ENCODE data around the gene AKTIP. TPM values are rescaled to one million over a fixed set of nuclear protein-coding genes. Genes with fewer than 3 reads are reported as not detected.

AKTIP gene
- total RNA-seq, 2 experiments from 2014 or later, result 24.4 to 24.7 TPM

GRCh38 chr16:53445534-53445933 is 57.5 kb downstream of the AKTIP start:
- ChIA-PET POLR2A (interaction anchor here (1.6 to 4.5 kb wide), 4 partner anchors 8 to 58 kb away, joined by 5 to 26 read pairs (median 16); partner anchors contain the start of genes AKTIP and RBL2), CTCF (interaction anchor here (1.7 to 5.4 kb wide), 3 partner anchors 9 to 54 kb away, joined by 5 to 29 read pairs (median 6); partner anchors contain the start of gene RBL2)
- Mint-ChIP-seq H3K36me3 (ENCODE audit: low read depth) (peaks cover 52% of the 10 kb centered on the region), H3K4me3 (peak overlapping the region; percentile 2), H3K4me1 (ENCODE audit: low read depth) (peaks cover 44% of the 10 kb centered on the region), H3K27me3 (no peaks in the 10 kb centered on the region), H3K27ac (peak overlapping the region; percentile 77), H3K9me3 (no peaks in the 10 kb centered on the region)
- ATAC-seq (peak; percentile 56), DNase-seq (no peak)
- intact Hi-C loops (cut with micrococcal nuclease), result loop anchor here (1.0 kb wide), 1 partner anchor 12 kb away; no protein-coding TSS in a partner anchor
- no peak for TF ChIP-seq CTCF (IDR thresholded peaks at IDR 0.05)

Other genes starting within 250 kb of the AKTIP start
- 10 to 100 TPM; 67.2 to 73.5 TPM for gene RBL2, start 68.7 kb downstream of the AKTIP start, total RNA-seq
- 1 to 10 TPM; 6.0 to 6.2 TPM for gene RPGRIP1L, start 200.7 kb upstream of the AKTIP start, total RNA-seq
- 10 to 100 TPM; 48.6 to 53.2 TPM for gene FTO, start 200.9 kb upstream of the AKTIP start, total RNA-seq